HEK293T (cell line): ENCODE results near the gene ZNF597.

Experiments used
- CTCF ChIA-PET: fragments of 350-600 bp; formaldehyde crosslinking; extraction: SDS; loops from one replicate; lab custom pipeline; 2021; ENCODE audit warnings: antibody characterized with exemption, inconsistent platforms; lab: Yijun Ruan, JAX
- POLR2A ChIA-PET: fragments of 350-600 bp; formaldehyde crosslinking; extraction: SDS; loops from one replicate; lab custom pipeline; 2020; ENCODE audit warnings: antibody characterized with exemption, inconsistent platforms; lab: Yijun Ruan, JAX
- DNase-seq: peaks from one replicate; pipeline ENCODE4 v3.0.0; 2012; ENCODE audit warnings: mixed read lengths; ENCODE audit errors: extremely low spot score
- ARNT ChIP-seq: fragments of 450-650 bp; IDR thresholded peaks from 2 replicates; pipeline ENCODE4 v1.6.1; 2017; ENCODE audit warnings: mild to moderate bottlenecking
- BHLHE40 ChIP-seq: fragments of 450-650 bp; IDR thresholded peaks from 2 replicates; pipeline ENCODE4 v1.6.1; 2016; ENCODE audit warnings: mild to moderate bottlenecking, moderate library complexity, borderline replicate concordance
- CTBP1 ChIP-seq: fragments of 450-650 bp; IDR thresholded peaks from 2 replicates; pipeline ENCODE4 v1.6.1; 2016; ENCODE audit warnings: borderline replicate concordance
- ELF4 ChIP-seq: fragments of 450-650 bp; IDR thresholded peaks from 2 replicates; pipeline ENCODE4 v1.6.1; 2017; ENCODE audit warnings: antibody characterized with exemption
- FOXA1 ChIP-seq: fragments of 450-650 bp; IDR thresholded peaks from 2 replicates; pipeline ENCODE4 v1.6.1; 2016; ENCODE audit warnings: mild to moderate bottlenecking
- FOXK2 ChIP-seq: fragments of 450-650 bp; IDR thresholded peaks from 2 replicates; pipeline ENCODE4 v1.6.1; 2016; ENCODE audit warnings: mild to moderate bottlenecking
- FOXM1 ChIP-seq: fragments of 450-650 bp; IDR thresholded peaks from 2 replicates; pipeline ENCODE4 v1.6.1; 2017; ENCODE audit warnings: mild to moderate bottlenecking, borderline replicate concordance
- HDGF ChIP-seq: fragments of 450-650 bp; IDR thresholded peaks from 2 replicates; pipeline ENCODE4 v1.6.1; 2017; ENCODE audit warnings: antibody characterized with exemption, borderline replicate concordance
- L3MBTL2 ChIP-seq: fragments of 450-650 bp; conservative IDR thresholded peaks from 2 replicates; pipeline ENCODE4 v1.6.1; 2016; ENCODE audit warnings: mild to moderate bottlenecking
- LEF1 ChIP-seq: fragments of 450-650 bp; IDR thresholded peaks from 2 replicates; pipeline ENCODE4 v1.6.1; 2017; ENCODE audit warnings: mild to moderate bottlenecking, borderline replicate concordance
- NFRKB ChIP-seq: fragments of 450-650 bp; IDR thresholded peaks from 2 replicates; pipeline ENCODE4 v1.6.1; 2016; ENCODE audit warnings: mild to moderate bottlenecking, moderate library complexity
- SP1 ChIP-seq: fragments of 450-650 bp; IDR thresholded peaks from 2 replicates; pipeline ENCODE4 v1.6.1; 2017
- SUZ12 ChIP-seq: fragments of 450-650 bp; IDR thresholded peaks from 2 replicates; pipeline ENCODE4 v1.6.1; 2016; ENCODE audit warnings: mild to moderate bottlenecking
- TARDBP ChIP-seq: fragments of 450-650 bp; IDR thresholded peaks from 2 replicates; pipeline ENCODE4 v1.6.1; 2016
- ZNF384 ChIP-seq: fragments of 450-650 bp; IDR thresholded peaks from 2 replicates; pipeline ENCODE4 v1.6.1; 2016
- TF ChIP-seq, protein P1 (sequence below): fragments of 450-650 bp; IDR thresholded peaks from 2 replicates; pipeline ENCODE4 v1.6.1; 2016

ZNF597 gene, protein sequence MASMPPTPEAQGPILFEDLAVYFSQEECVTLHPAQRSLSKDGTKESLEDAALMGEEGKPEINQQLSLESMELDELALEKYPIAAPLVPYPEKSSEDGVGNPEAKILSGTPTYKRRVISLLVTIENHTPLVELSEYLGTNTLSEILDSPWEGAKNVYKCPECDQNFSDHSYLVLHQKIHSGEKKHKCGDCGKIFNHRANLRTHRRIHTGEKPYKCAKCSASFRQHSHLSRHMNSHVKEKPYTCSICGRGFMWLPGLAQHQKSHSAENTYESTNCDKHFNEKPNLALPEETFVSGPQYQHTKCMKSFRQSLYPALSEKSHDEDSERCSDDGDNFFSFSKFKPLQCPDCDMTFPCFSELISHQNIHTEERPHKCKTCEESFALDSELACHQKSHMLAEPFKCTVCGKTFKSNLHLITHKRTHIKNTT

DNA sequence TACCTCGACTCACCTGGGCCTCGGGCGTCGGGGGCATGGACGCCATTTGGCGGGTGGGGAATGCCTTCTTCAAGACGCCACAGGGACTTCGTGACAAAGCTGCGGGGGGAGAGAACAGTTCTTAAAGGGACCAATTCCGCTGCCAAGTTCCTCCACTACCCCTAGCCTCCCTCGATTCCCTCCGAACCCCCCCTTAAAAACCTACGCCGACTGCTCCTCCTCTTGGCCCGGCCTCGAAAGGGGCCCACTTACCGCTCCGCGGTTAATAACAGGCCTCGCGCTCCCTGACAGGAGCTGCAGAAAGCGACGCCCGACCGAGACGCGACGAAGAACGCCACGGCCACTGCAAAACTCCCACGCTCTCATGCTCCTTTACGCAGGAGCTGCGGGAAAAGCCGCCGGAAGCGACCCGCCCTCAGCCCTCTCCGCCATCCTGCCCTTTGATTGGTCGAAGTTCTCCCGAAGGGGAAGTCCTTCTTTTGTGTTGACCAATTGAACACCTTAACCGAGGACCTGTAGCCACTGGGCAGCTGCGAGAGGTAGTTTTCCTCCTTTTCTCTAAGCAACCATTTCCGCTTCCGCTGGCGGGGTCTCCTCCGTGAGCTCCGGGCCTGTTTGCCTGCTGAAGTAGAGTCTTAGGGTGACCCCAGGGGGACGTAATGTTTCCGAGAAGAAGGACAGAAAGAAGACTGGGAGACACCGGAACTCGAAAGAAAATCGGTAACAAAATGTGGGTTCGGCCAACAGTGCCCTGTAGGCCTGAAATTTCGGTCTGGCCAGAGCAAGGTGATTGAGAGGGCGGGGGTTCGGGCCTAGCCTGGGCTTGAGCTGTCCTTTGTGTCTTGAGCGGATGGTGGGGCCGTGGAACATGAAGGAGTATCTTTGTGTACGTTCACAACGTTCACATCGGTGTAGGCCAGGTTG lies at the start of gene ZNF597, which contains the start of gene NAA60:
Gene ZNF597, minus strand, starts transcription at position 397 of the 924 bp plus-strand sequence. Its CDS starts 351 bp downstream, at position 46.
Gene NAA60, plus strand, starts transcription at position 573 of the 924 bp plus-strand sequence. CDS start 32,548 bp downstream, outside the sequence.
- peak; percentile 71 for DNase-seq
- TF ChIP-seq SP1: no peak
- no peak for TF ChIP-seq ARNT
- no peak for TF ChIP-seq ELF4
- peak; percentile 69 for TF ChIP-seq L3MBTL2
- TF ChIP-seq BHLHE40: no peak
- TF ChIP-seq ZNF384: no peak
- CTCF ChIA-PET: no interaction called here
- POLR2A ChIA-PET: interaction anchor here (0.5 to 1.6 kb wide), 9 partner anchors 10 to 344 kb away, joined by 3 to 8 read pairs (median 3); partner anchors contain the start of genes ZNF174, ZNF263, ZSCAN10 and ZSCAN32

DNA sequence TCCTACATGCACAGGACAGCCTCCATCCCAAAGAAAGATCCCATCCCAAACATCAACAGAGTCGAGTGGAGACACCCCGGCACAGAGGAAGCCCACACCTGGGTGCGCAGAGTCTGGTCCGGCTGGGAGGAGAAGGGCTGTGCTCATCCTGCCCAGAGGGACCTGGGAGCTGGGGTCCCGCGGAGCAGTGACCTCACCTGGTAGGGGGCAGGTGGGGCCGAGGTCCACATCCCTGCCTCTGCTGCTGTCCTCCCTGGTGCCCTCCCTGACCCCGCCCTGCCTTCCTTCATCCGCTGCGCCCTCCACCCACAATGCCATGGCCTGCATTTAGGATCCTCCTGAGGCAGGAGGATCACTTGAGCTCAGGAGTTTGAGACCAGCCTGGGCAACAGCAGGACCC lies 49.1 kb upstream of the ZNF597 start:
- TF ChIP-seq FOXA1: no peak
- no peak for TF ChIP-seq NFRKB
- TF ChIP-seq CTBP1: no peak
- no peak for TF ChIP-seq FOXK2
- no peak for TF ChIP-seq L3MBTL2
- no peak for TF ChIP-seq SUZ12
- no peak for TF ChIP-seq ELF4
- no peak for TF ChIP-seq LEF1
- no peak for TF ChIP-seq BHLHE40
- TF ChIP-seq ZNF384: no peak
- TF ChIP-seq SP1: no peak
- ChIA-PET CTCF (no interaction called here), POLR2A (no interaction called here)
- no peak for DNase-seq

DNA sequence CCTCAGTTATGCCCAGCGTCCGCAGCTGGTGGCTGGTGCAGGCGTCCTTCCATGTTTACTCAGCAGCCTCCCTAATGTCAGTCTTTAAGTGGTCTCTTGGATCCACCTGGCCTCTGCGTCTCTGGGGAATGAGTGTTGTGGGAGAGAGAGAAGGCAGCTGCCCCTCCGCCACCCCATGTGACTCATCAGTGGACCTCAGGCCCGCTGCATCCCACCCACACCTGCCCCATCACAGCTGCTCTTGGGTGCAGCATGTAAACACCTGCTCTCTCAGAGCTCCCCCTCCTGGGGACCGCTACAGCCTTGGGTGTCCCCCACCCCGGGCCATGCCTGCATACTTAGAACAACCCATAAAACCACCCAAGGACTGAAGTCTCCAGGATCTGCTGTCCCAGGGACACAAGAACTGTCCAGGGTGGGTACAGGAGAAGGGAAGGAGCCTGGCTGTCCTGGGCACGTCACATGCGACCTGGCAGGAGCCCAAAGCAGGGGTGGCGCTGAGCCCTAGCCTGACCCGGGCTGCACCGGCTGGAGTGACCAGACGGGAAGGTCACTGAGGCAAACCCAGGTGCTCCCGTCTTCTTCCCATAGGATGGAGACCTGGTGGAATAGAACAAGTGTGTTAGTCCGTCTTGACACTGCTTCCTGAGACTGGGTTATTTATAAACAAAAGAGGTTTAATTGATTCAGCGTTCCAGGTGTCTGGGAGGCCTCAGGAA lies 47.8 kb upstream of the ZNF597 start:
- ChIA-PET POLR2A (interaction anchor here (1.0 kb wide), 1 partner anchor 357 kb away, joined by 3 read pairs; the partner anchor contains the start of gene ZNF213), CTCF (interaction anchor here (0.6 kb wide), 1 partner anchor 34 kb away, joined by 3 read pairs; no protein-coding TSS in a partner anchor)
- no peak for DNase-seq
- TF ChIP-seq L3MBTL2 (no peak), FOXM1 (no peak), SUZ12 (no peak), FOXK2 (no peak), ELF4 (no peak), LEF1 (no peak), ZNF384 (no peak)

DNA sequence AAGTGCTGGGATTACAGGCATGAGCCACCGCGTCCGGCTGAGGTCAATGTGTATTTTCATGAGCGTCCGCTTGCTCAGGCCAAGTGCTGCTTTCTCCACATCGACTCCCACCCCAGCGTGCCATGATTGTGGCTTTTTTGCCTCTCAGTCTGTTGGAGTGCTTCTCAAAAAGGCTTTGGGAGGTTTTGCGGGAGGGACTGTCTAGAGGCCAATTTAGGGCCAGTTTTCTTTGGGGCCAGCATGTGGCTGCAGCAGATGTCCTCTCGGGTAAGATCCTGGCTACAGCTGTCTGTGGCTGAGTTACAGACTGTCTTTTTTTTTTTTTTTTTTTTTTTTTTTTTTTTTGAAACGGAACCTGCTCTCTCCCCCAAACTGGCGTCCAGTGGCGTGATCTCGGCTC lies 45.5 kb upstream of the ZNF597 start:
- CTCF ChIA-PET: no interaction called here

DNA sequence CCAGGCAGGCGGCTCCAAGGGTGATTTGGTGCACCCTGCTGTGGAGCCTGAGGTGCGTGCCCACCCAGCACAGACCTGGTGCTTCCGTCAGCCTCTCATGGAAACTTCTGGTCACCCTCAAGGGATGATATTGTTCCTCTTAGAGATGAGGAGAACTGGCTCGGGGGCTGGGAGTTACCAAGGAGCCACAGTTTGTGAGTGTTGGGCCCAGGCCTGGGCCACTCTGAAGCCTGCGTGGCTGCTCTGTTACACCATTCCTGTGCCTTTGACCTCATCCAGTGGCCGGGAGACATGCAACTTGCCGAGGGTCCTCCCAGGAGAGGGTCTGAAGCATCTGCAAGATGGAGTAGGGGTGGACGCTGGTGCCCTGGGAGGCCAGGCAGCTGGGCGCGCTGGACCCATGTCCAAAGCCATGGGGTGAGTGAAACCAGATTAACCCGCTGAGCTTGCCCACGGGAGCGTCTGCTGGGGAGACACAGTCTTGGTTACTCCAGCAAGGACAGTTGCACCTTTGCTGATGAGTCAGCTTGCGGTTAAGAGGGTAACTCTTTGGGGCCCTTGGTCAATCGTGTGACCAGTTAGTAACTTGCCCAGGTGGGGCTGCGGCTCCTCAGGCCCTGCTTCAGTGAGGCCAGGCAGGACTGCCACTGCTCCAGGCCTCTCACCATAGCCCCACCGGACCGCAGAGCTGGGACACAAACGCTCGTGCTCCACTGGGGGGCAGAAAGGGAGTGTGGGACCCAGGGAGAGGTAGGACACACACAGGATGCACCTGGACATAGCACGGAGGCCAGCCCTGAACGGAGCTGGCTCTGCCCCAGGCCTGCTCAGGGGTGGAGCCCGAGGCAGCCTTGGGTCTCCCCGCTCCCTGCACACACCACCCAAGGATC lies 44.5 kb upstream of the ZNF597 start:
- POLR2A ChIA-PET: no interaction called here
- TF ChIP-seq CTBP1 (no peak), ARNT (no peak), HDGF (no peak), FOXM1 (no peak), L3MBTL2 (no peak), ELF4 (no peak), SUZ12 (no peak), FOXA1 (no peak), ZNF384 (no peak), BHLHE40 (no peak), SP1 (no peak), TARDBP (no peak), LEF1 (no peak)
- TF ChIP-seq, protein P1, sequence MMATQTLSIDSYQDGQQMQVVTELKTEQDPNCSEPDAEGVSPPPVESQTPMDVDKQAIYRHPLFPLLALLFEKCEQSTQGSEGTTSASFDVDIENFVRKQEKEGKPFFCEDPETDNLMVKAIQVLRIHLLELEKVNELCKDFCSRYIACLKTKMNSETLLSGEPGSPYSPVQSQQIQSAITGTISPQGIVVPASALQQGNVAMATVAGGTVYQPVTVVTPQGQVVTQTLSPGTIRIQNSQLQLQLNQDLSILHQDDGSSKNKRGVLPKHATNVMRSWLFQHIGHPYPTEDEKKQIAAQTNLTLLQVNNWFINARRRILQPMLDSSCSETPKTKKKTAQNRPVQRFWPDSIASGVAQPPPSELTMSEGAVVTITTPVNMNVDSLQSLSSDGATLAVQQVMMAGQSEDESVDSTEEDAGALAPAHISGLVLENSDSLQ: no peak
- CTCF ChIA-PET: no interaction called here
- no peak for DNase-seq

More for the DNA sequence above, 45.5 kb upstream of the ZNF597 start:
- DNase-seq: no peak
- TF ChIP-seq FOXA1: no peak
- no peak for TF ChIP-seq ELF4
- no peak for TF ChIP-seq SUZ12
- no peak for TF ChIP-seq NFRKB
- TF ChIP-seq L3MBTL2: no peak
- no peak for TF ChIP-seq SP1
- TF ChIP-seq ARNT: no peak
- TF ChIP-seq BHLHE40: no peak
- no peak for TF ChIP-seq FOXM1
- TF ChIP-seq HDGF: no peak
- no peak for TF ChIP-seq LEF1
- no peak for TF ChIP-seq ZNF384
- no peak for TF ChIP-seq CTBP1
- TF ChIP-seq, protein P1: no peak
- TF ChIP-seq TARDBP: no peak
- no peak for TF ChIP-seq FOXK2
- POLR2A ChIA-PET: no interaction called here
